H1 (cell line): Measurements from ENCODE around the gene IREB2. TPM values are rescaled to one million over a fixed set of nuclear protein-coding genes. Genes with fewer than 3 reads are reported as not detected.

Source experiments
- CHD2 ChIP-seq: IDR thresholded peaks from 2 replicates; pipeline ENCODE4 v1.6.1; 2012; ENCODE audit warnings: low read length, improper control_type of control experiment
- CTBP2 ChIP-seq: IDR thresholded peaks from 2 replicates; pipeline ENCODE4 v1.7.0; 2011; ENCODE audit warnings: borderline replicate concordance, mild to moderate bottlenecking, moderate library complexity, mixed read lengths, low read length; ENCODE audit not compliant: insufficient read depth, insufficient read length
- JUND ChIP-seq: IDR thresholded peaks from 2 replicates; pipeline ENCODE4 v1.6.1; 2011; ENCODE audit warnings: mild to moderate bottlenecking, improper control_type of control experiment, low read length
- POLR2A ChIP-seq, 2 experiments: IDR thresholded peaks; 1 replicate in 1 of 2; 2 replicates in 1 of 2; pipeline ENCODE4 v1.6.1; 2011; ENCODE audit warnings: low read depth in 2 of 2, low read length in 2 of 2, mild to moderate bottlenecking in 2 of 2; ENCODE audit errors: control extremely low read depth in 1 of 2
- SIRT6 ChIP-seq: IDR thresholded peaks from one replicate; pipeline ENCODE4 v1.7.1; 2012; ENCODE audit warnings: low read length, inconsistent platforms
- SP1 ChIP-seq: IDR thresholded peaks from 2 replicates; pipeline ENCODE4 v1.6.1; 2011; ENCODE audit warnings: low read depth, low read length
- polyA plus RNA-seq, 7 experiments: library from polyadenylated mRNA; depleted of rRNA in 3 of 7; stranded (reverse) in 5 of 7; unstranded in 2 of 7; fragments of >200 nt in 5 of 7; fragments of 200-250 nt in 2 of 7; gene quantifications; 1 replicate in 5 of 7; 2 replicates in 1 of 7; 4 replicates in 1 of 7; pipeline versions ENCODE4 v1.2.1 to v1.2.3, GENCODE V29; 2011 to 2013; ENCODE audit warnings: missing spikeins in 2 of 7, mixed read lengths in 2 of 7
- total RNA-seq: library from RNA; stranded (reverse); fragmentation: NEBNext Ultra II Directional; extraction: Animal tissue kit (Norgen Biotek cat#: 25700); gene quantifications from 2 replicates; pipeline ENCODE4 v1.2.1, GENCODE V29; 2021
- TF ChIP-seq, protein P1 (sequence below): IDR thresholded peaks from 2 replicates; pipeline ENCODE4 v1.6.1; 2012; ENCODE audit warnings: low read length, inconsistent platforms
- TF ChIP-seq, protein P2 (sequence below): fragments of 300-600 bp; sonication (generic); IDR thresholded peaks from 2 replicates; pipeline ENCODE4 v1.7.1; 2012; ENCODE audit warnings: low read length, moderate library complexity, mild to moderate bottlenecking, inconsistent platforms; ENCODE audit not compliant: insufficient replicate concordance

Gene IREB2
- total and polyA plus RNA-seq, 2 of the 8 experiments (the other 6 are each of a cell fraction or from before 2014, with no cell fraction given), result 21.0 to 103 TPM

GRCh38 chr15:78506971-78507830 lies 69.2 kb downstream of the IREB2 start, which contains the start of gene HYKK (continued):
- TF ChIP-seq JUND (no peak), SP1 (peak; percentile 70; the same call in 1 of the 2 replicates), CHD2 (no peak; the same call in none of the 2 replicates), CTBP2 (no peak), POLR2A (IDR thresholded peaks at IDR 0.05; ENCODE audit: control extremely low read depth in 1 of 2, low read depth in 2 of 2, low read length in 2 of 2) (peak in 1 of 2 experiments; percentile 43; a peak in 1 of 3 replicates), SIRT6 (no peak)
- TF ChIP-seq, protein P1, sequence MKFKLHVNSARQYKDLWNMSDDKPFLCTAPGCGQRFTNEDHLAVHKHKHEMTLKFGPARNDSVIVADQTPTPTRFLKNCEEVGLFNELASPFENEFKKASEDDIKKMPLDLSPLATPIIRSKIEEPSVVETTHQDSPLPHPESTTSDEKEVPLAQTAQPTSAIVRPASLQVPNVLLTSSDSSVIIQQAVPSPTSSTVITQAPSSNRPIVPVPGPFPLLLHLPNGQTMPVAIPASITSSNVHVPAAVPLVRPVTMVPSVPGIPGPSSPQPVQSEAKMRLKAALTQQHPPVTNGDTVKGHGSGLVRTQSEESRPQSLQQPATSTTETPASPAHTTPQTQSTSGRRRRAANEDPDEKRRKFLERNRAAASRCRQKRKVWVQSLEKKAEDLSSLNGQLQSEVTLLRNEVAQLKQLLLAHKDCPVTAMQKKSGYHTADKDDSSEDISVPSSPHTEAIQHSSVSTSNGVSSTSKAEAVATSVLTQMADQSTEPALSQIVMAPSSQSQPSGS, result no peak
- TF ChIP-seq, protein P2, sequence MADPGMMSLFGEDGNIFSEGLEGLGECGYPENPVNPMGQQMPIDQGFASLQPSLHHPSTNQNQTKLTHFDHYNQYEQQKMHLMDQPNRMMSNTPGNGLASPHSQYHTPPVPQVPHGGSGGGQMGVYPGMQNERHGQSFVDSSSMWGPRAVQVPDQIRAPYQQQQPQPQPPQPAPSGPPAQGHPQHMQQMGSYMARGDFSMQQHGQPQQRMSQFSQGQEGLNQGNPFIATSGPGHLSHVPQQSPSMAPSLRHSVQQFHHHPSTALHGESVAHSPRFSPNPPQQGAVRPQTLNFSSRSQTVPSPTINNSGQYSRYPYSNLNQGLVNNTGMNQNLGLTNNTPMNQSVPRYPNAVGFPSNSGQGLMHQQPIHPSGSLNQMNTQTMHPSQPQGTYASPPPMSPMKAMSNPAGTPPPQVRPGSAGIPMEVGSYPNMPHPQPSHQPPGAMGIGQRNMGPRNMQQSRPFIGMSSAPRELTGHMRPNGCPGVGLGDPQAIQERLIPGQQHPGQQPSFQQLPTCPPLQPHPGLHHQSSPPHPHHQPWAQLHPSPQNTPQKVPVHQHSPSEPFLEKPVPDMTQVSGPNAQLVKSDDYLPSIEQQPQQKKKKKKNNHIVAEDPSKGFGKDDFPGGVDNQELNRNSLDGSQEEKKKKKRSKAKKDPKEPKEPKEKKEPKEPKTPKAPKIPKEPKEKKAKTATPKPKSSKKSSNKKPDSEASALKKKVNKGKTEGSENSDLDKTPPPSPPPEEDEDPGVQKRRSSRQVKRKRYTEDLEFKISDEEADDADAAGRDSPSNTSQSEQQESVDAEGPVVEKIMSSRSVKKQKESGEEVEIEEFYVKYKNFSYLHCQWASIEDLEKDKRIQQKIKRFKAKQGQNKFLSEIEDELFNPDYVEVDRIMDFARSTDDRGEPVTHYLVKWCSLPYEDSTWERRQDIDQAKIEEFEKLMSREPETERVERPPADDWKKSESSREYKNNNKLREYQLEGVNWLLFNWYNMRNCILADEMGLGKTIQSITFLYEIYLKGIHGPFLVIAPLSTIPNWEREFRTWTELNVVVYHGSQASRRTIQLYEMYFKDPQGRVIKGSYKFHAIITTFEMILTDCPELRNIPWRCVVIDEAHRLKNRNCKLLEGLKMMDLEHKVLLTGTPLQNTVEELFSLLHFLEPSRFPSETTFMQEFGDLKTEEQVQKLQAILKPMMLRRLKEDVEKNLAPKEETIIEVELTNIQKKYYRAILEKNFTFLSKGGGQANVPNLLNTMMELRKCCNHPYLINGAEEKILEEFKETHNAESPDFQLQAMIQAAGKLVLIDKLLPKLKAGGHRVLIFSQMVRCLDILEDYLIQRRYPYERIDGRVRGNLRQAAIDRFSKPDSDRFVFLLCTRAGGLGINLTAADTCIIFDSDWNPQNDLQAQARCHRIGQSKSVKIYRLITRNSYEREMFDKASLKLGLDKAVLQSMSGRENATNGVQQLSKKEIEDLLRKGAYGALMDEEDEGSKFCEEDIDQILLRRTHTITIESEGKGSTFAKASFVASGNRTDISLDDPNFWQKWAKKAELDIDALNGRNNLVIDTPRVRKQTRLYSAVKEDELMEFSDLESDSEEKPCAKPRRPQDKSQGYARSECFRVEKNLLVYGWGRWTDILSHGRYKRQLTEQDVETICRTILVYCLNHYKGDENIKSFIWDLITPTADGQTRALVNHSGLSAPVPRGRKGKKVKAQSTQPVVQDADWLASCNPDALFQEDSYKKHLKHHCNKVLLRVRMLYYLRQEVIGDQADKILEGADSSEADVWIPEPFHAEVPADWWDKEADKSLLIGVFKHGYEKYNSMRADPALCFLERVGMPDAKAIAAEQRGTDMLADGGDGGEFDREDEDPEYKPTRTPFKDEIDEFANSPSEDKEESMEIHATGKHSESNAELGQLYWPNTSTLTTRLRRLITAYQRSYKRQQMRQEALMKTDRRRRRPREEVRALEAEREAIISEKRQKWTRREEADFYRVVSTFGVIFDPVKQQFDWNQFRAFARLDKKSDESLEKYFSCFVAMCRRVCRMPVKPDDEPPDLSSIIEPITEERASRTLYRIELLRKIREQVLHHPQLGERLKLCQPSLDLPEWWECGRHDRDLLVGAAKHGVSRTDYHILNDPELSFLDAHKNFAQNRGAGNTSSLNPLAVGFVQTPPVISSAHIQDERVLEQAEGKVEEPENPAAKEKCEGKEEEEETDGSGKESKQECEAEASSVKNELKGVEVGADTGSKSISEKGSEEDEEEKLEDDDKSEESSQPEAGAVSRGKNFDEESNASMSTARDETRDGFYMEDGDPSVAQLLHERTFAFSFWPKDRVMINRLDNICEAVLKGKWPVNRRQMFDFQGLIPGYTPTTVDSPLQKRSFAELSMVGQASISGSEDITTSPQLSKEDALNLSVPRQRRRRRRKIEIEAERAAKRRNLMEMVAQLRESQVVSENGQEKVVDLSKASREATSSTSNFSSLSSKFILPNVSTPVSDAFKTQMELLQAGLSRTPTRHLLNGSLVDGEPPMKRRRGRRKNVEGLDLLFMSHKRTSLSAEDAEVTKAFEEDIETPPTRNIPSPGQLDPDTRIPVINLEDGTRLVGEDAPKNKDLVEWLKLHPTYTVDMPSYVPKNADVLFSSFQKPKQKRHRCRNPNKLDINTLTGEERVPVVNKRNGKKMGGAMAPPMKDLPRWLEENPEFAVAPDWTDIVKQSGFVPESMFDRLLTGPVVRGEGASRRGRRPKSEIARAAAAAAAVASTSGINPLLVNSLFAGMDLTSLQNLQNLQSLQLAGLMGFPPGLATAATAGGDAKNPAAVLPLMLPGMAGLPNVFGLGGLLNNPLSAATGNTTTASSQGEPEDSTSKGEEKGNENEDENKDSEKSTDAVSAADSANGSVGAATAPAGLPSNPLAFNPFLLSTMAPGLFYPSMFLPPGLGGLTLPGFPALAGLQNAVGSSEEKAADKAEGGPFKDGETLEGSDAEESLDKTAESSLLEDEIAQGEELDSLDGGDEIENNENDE, result no peak
